Left hindlimb (tissue), 1 donor: Measurements from ENCODE around the gene PCSK6.
"Not testable (repeated sequence)": the region's sequence is repeated elsewhere in the genome, so short reads cannot be mapped to it uniquely, and the experiment has no call there.

Experiments
- DNase-seq: peaks from one replicate; pipeline ENCODE4 v3.0.0-alpha.2; 2018

PCSK6 gene

GRCh38 chr15:101353240-101353639 is 136.3 kb downstream of the PCSK6 start:
- no peak for DNase-seq

GRCh38 chr15:101351736-101352135 is 137.8 kb downstream of the PCSK6 start:
- DNase-seq = no peak

GRCh38 chr15:101349047-101349951 is 140.2 kb downstream of the PCSK6 start:
- no peak for DNase-seq

DNA sequence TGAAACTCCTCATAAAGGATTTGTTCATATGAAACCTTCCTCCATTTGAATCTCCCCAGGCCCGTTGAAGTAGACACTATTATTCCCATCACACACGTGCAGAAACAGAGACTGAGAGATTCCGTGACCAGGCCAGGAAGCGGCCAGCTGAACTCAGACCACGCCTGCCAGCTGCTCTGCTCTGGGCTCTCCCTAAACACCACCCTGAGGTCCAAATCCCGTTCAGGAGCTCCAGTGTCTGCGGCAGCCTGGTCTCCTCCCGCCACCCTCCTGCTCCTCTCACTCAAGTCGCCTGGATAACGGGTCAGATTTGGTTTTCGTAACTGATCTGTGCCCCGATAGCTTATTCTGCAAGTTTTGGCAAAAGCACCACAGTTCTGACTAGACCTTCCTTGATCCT is 140.9 kb downstream of the PCSK6 start:
- DNase-seq = no peak

GRCh38 chr15:101348015-101348414 is 141.5 kb downstream of the PCSK6 start:
- DNase-seq = no peak

DNA sequence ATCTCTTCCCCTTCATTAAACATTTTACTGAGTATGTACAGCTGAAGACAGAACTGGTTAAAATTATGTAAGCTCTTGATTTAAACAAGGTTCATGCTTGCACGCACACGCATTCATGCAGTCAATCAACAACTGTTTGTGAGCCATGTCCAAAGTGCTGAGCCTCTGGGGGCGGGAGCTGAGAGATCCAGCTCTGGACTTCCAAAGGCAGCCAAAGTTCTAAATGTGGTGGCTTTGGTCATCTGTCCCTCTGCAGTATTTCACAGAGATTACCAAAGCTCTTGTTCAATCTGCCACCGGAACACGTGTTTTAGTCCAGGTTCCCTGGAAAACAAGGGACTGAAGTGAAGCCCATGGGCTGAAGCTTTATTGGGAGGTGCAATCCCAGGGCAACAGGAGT is 142.1 kb downstream of the PCSK6 start:
- DNase-seq = no peak

DNA sequence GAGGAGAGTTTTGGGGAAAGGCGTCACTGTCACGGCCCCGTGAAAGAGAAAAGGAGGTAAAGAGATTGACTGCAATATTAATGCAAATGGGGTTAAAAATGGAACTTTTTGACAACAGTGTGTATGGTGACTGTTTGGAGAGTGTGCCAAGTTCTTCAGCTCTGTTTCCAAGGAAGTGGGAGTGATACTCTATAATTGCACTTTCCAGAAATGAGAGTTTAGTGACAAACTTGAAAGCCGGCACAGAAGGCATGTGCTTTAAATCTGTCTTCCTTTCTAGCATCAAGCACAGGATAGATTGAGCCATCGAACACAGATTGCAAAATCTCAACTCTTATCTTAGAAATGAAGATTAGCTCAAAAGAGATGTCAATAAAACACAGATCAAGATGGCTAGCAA is 142.6 kb downstream of the PCSK6 start:
- DNase-seq = no peak

DNA sequence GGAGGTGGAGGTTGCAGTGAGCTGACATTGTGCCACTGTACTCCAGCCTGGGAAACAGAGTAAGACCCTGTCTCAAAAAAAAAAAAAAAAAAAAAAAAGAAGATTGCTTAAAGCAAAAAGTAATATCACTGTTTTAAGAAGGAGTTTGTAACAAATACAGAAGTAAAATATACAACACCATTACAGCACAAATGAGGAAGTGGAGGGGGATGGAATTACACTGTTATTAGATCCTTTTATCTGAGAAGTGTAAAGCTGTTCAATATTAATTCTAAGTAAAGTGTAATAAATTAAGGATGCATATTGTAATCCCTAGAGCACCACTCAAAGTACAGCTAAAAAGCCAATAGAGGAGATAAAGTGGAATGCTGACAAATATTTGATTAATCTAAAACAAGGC is 147.5 kb downstream of the PCSK6 start:
- DNase-seq = no peak

GRCh38 chr15:101338502-101339057 is 150.9 kb downstream of the PCSK6 start:
- DNase-seq = no peak

DNA sequence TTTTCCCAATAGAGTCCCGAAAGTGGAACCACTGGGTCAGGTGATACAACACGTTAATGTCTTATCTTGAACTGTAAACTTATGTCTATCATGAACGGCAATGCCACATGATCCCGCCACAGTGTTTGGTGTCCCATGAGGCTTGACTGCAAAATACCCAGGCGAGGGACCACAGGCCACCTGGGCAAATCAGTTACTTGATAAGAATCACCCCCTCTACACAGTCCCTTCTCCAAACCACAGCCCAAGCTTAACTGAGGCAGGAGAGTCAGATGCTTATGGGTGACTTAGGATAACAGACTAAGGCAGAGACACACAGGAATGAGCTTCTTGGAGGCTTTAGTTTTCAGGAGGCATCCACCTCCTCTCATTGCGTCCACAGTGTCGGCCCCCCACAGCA is 151.5 kb downstream of the PCSK6 start:
- DNase-seq = no peak

GRCh38 chr15:101333907-101334789 is 155.4 kb downstream of the PCSK6 start:
- not testable (repeated sequence) for DNase-seq

GRCh38 chr15:101332061-101332467 is 157.4 kb downstream of the PCSK6 start:
- no peak for DNase-seq

DNA sequence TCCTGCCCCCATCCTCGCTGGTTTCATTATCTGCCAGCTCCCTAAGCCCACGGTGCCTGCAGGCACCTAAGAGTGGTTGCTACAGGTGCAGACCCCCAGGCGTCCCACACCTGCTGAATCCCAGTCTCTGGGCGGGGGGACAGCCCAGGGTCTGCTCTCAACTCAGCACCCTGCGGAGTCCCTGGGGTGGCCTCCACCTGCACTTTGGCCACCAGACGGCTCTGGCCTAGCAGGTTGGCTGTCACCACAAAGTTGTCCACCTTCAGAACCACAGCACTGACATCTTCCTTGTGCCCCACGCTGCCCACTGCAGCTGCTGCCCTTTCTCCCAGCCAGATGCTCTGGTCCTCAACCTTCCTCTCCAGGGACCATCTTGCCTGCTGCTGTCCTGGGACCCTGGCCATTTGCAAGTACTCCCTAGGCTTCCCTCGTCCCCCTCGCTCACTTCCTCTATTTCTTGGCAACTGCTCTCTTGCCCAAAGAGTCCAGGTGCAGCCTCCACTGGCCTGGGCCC is 159.6 kb downstream of the PCSK6 start:
- no peak for DNase-seq

- DNase-seq = no peak
Measured at GRCh38 chr15:101329309-101329863, 160.1 kb downstream of the PCSK6 start.

DNA sequence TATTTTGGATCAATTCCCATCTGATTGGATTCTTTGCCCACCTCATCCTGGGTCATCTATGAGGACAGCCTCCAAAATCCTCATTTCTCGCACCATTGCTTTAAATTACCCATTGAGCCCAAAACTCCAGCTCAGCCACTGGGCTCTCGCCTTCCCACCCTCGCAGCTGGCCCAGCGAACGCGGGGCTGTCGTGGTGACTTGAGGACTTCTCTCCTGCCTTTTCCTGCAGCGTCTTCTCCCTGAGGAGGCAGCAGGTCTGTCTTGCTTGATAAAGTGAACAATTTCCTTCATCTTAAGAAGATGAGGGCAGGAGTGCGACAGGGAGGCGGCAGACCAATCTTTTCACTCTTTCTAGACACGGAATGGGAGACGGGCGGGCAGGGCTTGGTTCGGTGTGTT is 161.5 kb downstream of the PCSK6 start:
- DNase-seq = no peak

- DNase-seq = no peak
Measured at GRCh38 chr15:101327147-101327740, 162.3 kb downstream of the PCSK6 start.

GRCh38 chr15:101326462-101327146 is 162.9 kb downstream of the PCSK6 start:
- no peak for DNase-seq

- no peak for DNase-seq
Measured at GRCh38 chr15:101326026-101326315, 163.5 kb downstream of the PCSK6 start.

GRCh38 chr15:101325263-101326025 is 164.1 kb downstream of the PCSK6 start:
- DNase-seq = no peak

DNA sequence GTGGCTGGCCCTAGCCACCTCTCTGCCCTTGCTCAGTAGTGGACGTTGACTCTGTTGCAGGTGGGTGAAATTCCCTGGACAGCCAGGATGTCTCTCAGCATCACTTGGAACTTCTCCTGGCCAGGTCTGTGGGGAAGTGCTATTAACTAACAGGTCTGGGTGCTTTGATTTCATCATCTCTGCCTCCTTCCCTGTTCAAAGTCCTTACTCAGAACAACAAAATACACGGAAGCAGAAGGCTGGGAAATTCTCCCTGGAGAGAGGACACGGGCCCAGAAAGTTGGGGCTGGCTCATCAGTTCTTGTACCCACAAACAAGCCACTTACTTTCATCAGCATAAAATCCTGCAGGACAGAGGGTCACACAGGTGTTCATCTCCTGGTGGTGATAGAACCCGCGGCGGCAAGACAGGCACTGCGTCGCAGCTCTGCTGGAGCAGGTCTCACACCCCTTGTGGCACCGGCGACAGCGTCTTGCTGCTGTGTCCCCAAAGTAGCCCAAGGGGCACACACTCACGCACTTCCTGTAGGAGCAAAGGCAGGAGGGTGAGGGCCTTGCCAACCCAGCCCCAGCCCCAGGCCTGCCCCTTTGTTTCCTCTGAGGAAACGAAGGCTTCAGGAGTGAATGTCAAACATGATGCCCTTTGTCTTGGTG is 164.9 kb downstream of the PCSK6 start:
- DNase-seq = no peak
